B cell (primary cell): ENCODE data around the gene SLIT3. TPM values are rescaled to one million over a fixed set of nuclear protein-coding genes. Genes with fewer than 3 reads are reported as not detected.

ENCODE experiments used
- ATAC-seq: fragments of 200-7000 bp; cut with Tn5 transposase; one replicate; pipeline ENCODE4 v1.10.0; 2021; ENCODE audit warnings: low read depth, mild to moderate bottlenecking, moderate number of reproducible peaks, moderate library complexity
- CTCF ChIA-PET: fragments of 350-600 bp; sonication (Branson Sonifier 250); formaldehyde crosslinking; loops from one replicate; lab custom pipeline; 2021; ENCODE audit warnings: antibody characterized with exemption, inconsistent platforms; lab: Charles Lee
- POLR2A ChIA-PET: fragments of 350-600 bp; sonication (Branson Sonifier 250); formaldehyde crosslinking; loops from one replicate; lab custom pipeline; 2021; ENCODE audit warnings: antibody characterized with exemption; lab: Charles Lee
- DNase-seq: peaks from one replicate; pipeline ENCODE4 v3.0.0; 2013
- H2AFZ ChIP-seq: 2 replicates; pipeline ENCODE4 v1.6.1; 2012; ENCODE audit warnings: mild to moderate bottlenecking, low read depth, low read length; ENCODE audit not compliant: insufficient read depth, poor library complexity, severe bottlenecking
- H3K27ac ChIP-seq, 2 donors: 1 replicate in 1 of 2; 2 replicates in 1 of 2; pipeline ENCODE4 v1.5.1; 2012 to 2013; ENCODE audit warnings: low read length in 2 of 2, mild to moderate bottlenecking in 2 of 2, moderate library complexity in 1 of 2
- H3K27me3 ChIP-seq, 4 experiments: fragments of 200-600 bp in 1 of 4; sonication (generic) in 1 of 4; replicated peaks in 1 of 4; 1 replicate in 2 of 4; 2 replicates in 2 of 4; pipeline versions ENCODE4 v1.6.1 to v1.7.0; 2013 to 2016; ENCODE audit warnings: low read length in 3 of 4, mild to moderate bottlenecking in 2 of 4, mixed read lengths in 1 of 4, moderate library complexity in 1 of 4; ENCODE audit not compliant: insufficient read depth in 4 of 4, control insufficient read depth in 3 of 4; ENCODE audit errors: control extremely low read depth in 1 of 4
- H3K36me3 ChIP-seq, 2 experiments: replicated peaks in 1 of 2; 1 replicate in 1 of 2; 2 replicates in 1 of 2; pipeline versions ENCODE4 v1.6.1 to v1.7.1; 2013; ENCODE audit warnings: low read length in 1 of 2; ENCODE audit not compliant: insufficient read depth in 2 of 2, control insufficient read depth in 1 of 2; ENCODE audit errors: control extremely low read depth in 1 of 2, extremely low read depth in 1 of 2
- H3K4me1 ChIP-seq, 2 donors: fragments of 200-600 bp in 1 of 2; sonication (generic) in 1 of 2; 1 replicate in 1 of 2; 2 replicates in 1 of 2; pipeline versions ENCODE4 v1.5.1 to v1.6.1; 2013 to 2017; ENCODE audit warnings: low read length in 2 of 2; ENCODE audit not compliant: control insufficient read depth in 2 of 2, insufficient read depth in 2 of 2
- H3K4me2 ChIP-seq: replicated peaks from 2 replicates; pipeline ENCODE3; 2012; ENCODE audit warnings: mild to moderate bottlenecking, low read depth, low read length; ENCODE audit not compliant: poor library complexity, severe bottlenecking
- H3K4me3 ChIP-seq, 5 experiments: fragments of 200-600 bp in 1 of 5; sonication (generic) in 1 of 5; 1 replicate in 3 of 5; 2 replicates in 2 of 5; pipeline versions ENCODE4 v1.5.1 to v1.7.0; 2011 to 2016; ENCODE audit warnings: low read length in 4 of 5, mild to moderate bottlenecking in 4 of 5, low read depth in 2 of 5, control low read depth in 1 of 5, moderate library complexity in 1 of 5; ENCODE audit not compliant: insufficient read depth in 1 of 5; ENCODE audit errors: control extremely low read depth in 1 of 5, extremely low read depth in 1 of 5
- H3K79me2 ChIP-seq: fragments of 200-600 bp; sonication (generic); one replicate; pipeline ENCODE4 v1.6.0; 2016; ENCODE audit warnings: low read length; ENCODE audit not compliant: control insufficient read depth, insufficient read depth
- H3K9ac ChIP-seq: fragments of 200-600 bp; sonication (generic); 2 replicates; pipeline ENCODE4 v1.6.1; 2017; ENCODE audit warnings: mild to moderate bottlenecking, low read length, moderate library complexity
- H3K9me3 ChIP-seq, 3 donors: one replicate each; pipeline versions ENCODE4 v1.6.1 to v1.7.1; 2013; ENCODE audit warnings: low read length in 2 of 3; ENCODE audit not compliant: control insufficient read depth in 2 of 3, insufficient read depth in 1 of 3; ENCODE audit errors: control extremely low read depth in 1 of 3
- H4K20me1 ChIP-seq: 2 replicates; pipeline ENCODE4 v1.6.0; 2012; ENCODE audit warnings: mild to moderate bottlenecking, low read length; ENCODE audit not compliant: insufficient read depth, control insufficient read depth, poor library complexity, severe bottlenecking
- H3K27ac Mint-ChIP-seq: one replicate; pipeline ENCODE4 v1.8.0; 2021; ENCODE audit warnings: mixed read lengths
- H3K27me3 Mint-ChIP-seq: one replicate; pipeline ENCODE4 v1.8.0; 2021; ENCODE audit warnings: mixed read lengths
- H3K4me1 Mint-ChIP-seq: one replicate; pipeline ENCODE4 v1.8.0; 2021; ENCODE audit warnings: mixed read lengths
- H3K4me3 Mint-ChIP-seq: one replicate; pipeline ENCODE4 v1.8.0; 2021; ENCODE audit warnings: mixed read lengths
- H3K9me3 Mint-ChIP-seq: one replicate; pipeline ENCODE4 v1.8.0; 2022; ENCODE audit warnings: mixed read lengths; ENCODE audit not compliant: insufficient read depth
- CTCF ChIP-seq: fragments of 200-600 bp; IDR thresholded peaks from one replicate; pipeline ENCODE4 v1.8.0; 2022; ENCODE audit warnings: antibody characterized with exemption, mild to moderate bottlenecking
- EZH2 ChIP-seq: IDR thresholded peaks from 2 replicates; pipeline ENCODE4 v1.6.1; 2012; ENCODE audit warnings: borderline replicate concordance, low read depth, mild to moderate bottlenecking, moderate library complexity, low read length; ENCODE audit not compliant: insufficient read depth, poor library complexity, severe bottlenecking
- WGBS: methylation state at CpG from one replicate; pipeline ENCODE4 v1.1.5; 2013; ENCODE audit warnings: missing lambda C conversion rate; ENCODE audit not compliant: insufficient coverage; 5-methylcytosine and 5-hydroxymethylcytosine counted together
- intact Hi-C: fragments of 100-400 bp; cut with micrococcal nuclease; formaldehyde crosslinking; loops from one replicate; pipeline ENCODE4 v1.10.0; 2022
- polyA plus RNA-seq: library from polyadenylated mRNA; depleted of rRNA; stranded (reverse); fragments of >200 nt; gene quantifications from 2 replicates; pipeline ENCODE4 v1.2.3, GENCODE V29; 2012
- total RNA-seq, 2 donors: library from RNA; stranded (reverse); fragments of 120-200 nt in 1 of 2; gene quantifications; 1 replicate in 1 of 2; 2 replicates in 1 of 2; pipeline versions ENCODE4 v1.2.3 to v1.2.4, GENCODE V29; 2013 to 2022

SLIT3 gene
- total and polyA plus RNA-seq, 2 donors (not counting 1 experiment from before 2014, with no cell fraction given) = not detected

DNA sequence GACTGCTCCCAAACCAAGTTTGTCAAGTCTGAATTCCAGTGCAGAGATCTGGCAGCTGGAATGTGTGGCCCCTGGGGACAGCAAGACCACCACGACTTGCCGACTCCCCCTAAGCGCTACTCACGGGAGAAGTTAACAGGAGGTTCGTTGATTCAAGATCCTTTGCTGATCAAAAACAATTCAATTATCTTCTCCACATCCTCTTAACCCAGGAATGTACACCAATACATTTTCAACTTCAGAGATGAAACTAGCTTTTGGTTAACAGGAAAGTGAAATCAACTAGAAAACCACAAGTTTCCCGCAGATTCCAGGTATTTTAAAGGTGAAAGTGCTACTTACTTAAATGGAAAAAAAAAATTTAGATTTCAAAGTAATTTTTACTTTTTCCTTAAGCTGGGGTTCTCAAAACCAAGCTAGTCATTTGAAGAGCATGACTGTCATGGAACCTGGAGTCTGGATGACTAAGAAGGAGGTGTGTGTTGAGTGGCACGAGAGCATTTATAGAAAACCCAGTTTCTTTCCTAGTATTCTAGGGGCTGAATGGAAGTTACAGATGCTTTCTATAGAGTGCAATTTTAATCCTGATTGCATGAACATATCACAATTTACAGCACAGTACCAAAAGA lies 464.2 kb downstream of the SLIT3 start:
- intact Hi-C loops = no loop called here
- no peaks in the 10 kb centered on the region for H3K27me3 Mint-ChIP-seq
- H3K4me1 ChIP-seq = no peaks in the 10 kb centered on the region
- no peak for TF ChIP-seq EZH2
- TF ChIP-seq CTCF = no peak
- H3K27ac ChIP-seq = no peak overlapping the region
- no peaks in the 10 kb centered on the region for H3K27me3 ChIP-seq
- no peak for DNase-seq
- H3K9me3 Mint-ChIP-seq = no peaks in the 10 kb centered on the region
- no peaks in the 10 kb centered on the region for H3K4me1 Mint-ChIP-seq
- no peak overlapping the region for H2AFZ ChIP-seq
- no peak overlapping the region for H3K4me3 Mint-ChIP-seq
- H3K27ac Mint-ChIP-seq = no peak overlapping the region
- no peak overlapping the region for H3K4me3 ChIP-seq
- no peaks in the 10 kb centered on the region for H3K79me2 ChIP-seq
- ChIA-PET POLR2A (no interaction called here), CTCF (no interaction called here)
- no peaks in the 10 kb centered on the region for H4K20me1 ChIP-seq
- no peak for ATAC-seq
- H3K9ac ChIP-seq = no peak overlapping the region
- 83% methylated on average over 4 of the region's 7 CpGs for WGBS
- no peak overlapping the region for H3K4me2 ChIP-seq
- no peaks in the 10 kb centered on the region for H3K9me3 ChIP-seq
- H3K36me3 ChIP-seq = no peaks in the 10 kb centered on the region

DNA sequence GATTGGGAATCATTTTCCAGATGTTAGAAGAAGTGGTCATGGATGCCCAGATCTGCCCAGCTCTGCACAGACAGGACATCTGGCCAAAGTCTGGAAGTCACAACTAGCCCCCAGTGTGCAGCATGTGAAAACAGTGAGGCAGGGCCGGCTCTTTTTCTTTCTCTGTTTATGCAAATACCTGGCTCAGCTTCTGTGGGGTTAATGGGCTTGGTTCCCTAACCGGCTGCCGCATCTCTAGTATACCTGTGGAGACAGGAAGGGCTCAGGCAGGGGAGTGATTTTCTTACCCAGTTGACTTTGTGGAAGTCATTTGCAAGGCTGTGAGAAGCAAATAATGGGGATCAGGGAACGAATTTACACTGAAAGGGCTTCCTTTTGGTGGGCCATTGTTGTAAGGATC lies 467.0 kb downstream of the SLIT3 start:
- Histone ChIP-seq H2AFZ (no peak overlapping the region), H3K79me2 (no peaks in the 10 kb centered on the region), H3K36me3 (no peaks in the 10 kb centered on the region), H3K9ac (no peak overlapping the region), H3K27ac (no peak overlapping the region), H3K4me1 (no peaks in the 10 kb centered on the region), H3K27me3 (no peaks in the 10 kb centered on the region), H3K9me3 (no peaks in the 10 kb centered on the region), H4K20me1 (no peaks in the 10 kb centered on the region), H3K4me2 (no peak overlapping the region), H3K4me3 (no peak overlapping the region)
- 78% methylated on average over 3 of the region's 4 CpGs for WGBS
- H3K4me3 Mint-ChIP-seq = no peak overlapping the region
- POLR2A ChIA-PET = no interaction called here
- ATAC-seq (no peak), DNase-seq (no peak)
- H3K27ac Mint-ChIP-seq = no peak overlapping the region
- no peaks in the 10 kb centered on the region for H3K27me3 Mint-ChIP-seq
- CTCF ChIA-PET = no interaction called here
- no peaks in the 10 kb centered on the region for H3K9me3 Mint-ChIP-seq
- H3K4me1 Mint-ChIP-seq = no peaks in the 10 kb centered on the region
- TF ChIP-seq EZH2 (no peak), CTCF (no peak)
- intact Hi-C loops = no loop called here
